Vagina (tissue), 2 donors: Measurements from ENCODE around the gene SETD2.

Source experiments
- CTCF ChIP-seq, 3 experiments: fragments of 450-650 bp in 2 of 3; fragments of 200-600 bp in 1 of 3; sonication (generic) in 1 of 3; IDR thresholded peaks; one replicate each; pipeline ENCODE4 v1.5.1; 2017 to 2019; ENCODE audit warnings: antibody characterized with exemption in 3 of 3, mild to moderate bottlenecking in 2 of 3, moderate library complexity in 2 of 3
- POLR2A ChIP-seq, 2 donors: fragments of 450-650 bp; IDR thresholded peaks; one replicate each; pipeline ENCODE4 v1.6.1; 2017; ENCODE audit warnings: antibody characterized with exemption in 2 of 2, mild to moderate bottlenecking in 2 of 2, moderate library complexity in 2 of 2
- POLR2AphosphoS5 ChIP-seq, 2 donors: sonication (generic); formaldehyde crosslinking; IDR thresholded peaks; one replicate each; pipeline ENCODE4 v1.9.0; 2017; ENCODE audit warnings: antibody characterized with exemption in 2 of 2, mild to moderate bottlenecking in 2 of 2, low read depth in 1 of 2; ENCODE audit not compliant: insufficient read depth in 1 of 2

DNA sequence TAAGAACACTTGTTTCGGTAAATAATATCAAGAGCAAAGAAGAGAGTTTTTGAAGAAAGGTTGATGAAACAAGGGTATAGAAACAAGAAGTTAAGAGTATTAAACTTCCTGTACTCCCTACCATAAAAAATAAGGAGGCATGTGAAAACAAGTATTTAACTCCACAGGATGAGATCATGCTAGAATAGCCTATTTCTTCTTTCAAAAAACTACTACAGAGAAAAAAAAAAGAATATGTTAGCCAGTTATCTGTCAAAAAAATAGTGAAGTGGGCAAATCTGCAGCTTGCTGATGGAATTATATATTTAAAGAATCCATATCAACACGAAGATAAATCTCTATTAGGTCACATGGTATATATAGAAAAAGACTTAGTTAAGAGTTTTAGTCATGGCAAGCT is 33.4 kb downstream of the SETD2 start:
- TF ChIP-seq CTCF (IDR thresholded peaks at IDR 0.05) (no peak), POLR2AphosphoS5 (IDR thresholded peaks at IDR 0.05; ENCODE audit: insufficient read depth in 1 of 2, low read depth in 1 of 2) (no peak), POLR2A (IDR thresholded peaks at IDR 0.05) (no peak)
